Neural progenitor cell (in vitro differentiated cells): ENCODE measurements around the gene DUS4L.

Experiments used
- EZH2 ChIP-seq: fragments of 200-600 bp; sonication (generic); IDR thresholded peaks from 2 replicates; pipeline ENCODE4 v1.6.1; 2017; ENCODE audit warnings: antibody characterized with exemption, mild to moderate bottlenecking, moderate library complexity
- EZH2phosphoT487 ChIP-seq: fragments of 200-600 bp; sonication (generic); IDR thresholded peaks from 2 replicates; pipeline ENCODE4 v1.6.1; 2017; ENCODE audit warnings: antibody characterized with exemption
- TF ChIP-seq, protein P1 (sequence below): fragments of 200-600 bp; sonication (generic); IDR thresholded peaks from 2 replicates; pipeline ENCODE4 v1.5.1; 2017; ENCODE audit warnings: antibody characterized with exemption, mild to moderate bottlenecking

DNA sequence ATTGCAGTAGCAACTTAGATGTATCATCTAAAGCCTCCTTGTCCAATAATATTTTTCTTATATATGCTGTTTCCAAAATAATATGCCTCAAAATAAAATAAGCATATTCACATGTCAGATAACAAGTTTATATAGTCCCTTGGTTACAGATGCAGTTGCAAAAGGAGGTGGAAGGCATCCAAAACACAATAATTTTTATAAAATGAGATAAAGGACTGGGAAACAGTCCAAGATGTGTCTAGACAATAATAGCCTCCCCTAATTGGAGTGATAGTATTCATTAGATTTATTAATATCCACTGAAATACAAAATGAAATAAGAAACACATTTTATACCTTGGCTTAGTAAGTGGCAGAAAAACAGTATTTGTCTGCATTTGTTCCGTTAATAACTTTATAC is 46.6 kb downstream of the DUS4L start:
- TF ChIP-seq, protein P1, sequence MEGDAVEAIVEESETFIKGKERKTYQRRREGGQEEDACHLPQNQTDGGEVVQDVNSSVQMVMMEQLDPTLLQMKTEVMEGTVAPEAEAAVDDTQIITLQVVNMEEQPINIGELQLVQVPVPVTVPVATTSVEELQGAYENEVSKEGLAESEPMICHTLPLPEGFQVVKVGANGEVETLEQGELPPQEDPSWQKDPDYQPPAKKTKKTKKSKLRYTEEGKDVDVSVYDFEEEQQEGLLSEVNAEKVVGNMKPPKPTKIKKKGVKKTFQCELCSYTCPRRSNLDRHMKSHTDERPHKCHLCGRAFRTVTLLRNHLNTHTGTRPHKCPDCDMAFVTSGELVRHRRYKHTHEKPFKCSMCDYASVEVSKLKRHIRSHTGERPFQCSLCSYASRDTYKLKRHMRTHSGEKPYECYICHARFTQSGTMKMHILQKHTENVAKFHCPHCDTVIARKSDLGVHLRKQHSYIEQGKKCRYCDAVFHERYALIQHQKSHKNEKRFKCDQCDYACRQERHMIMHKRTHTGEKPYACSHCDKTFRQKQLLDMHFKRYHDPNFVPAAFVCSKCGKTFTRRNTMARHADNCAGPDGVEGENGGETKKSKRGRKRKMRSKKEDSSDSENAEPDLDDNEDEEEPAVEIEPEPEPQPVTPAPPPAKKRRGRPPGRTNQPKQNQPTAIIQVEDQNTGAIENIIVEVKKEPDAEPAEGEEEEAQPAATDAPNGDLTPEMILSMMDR: no peak
- TF ChIP-seq EZH2: no peak
- TF ChIP-seq EZH2phosphoT487: no peak
